ENCODE results near the gene ATP2A2.

Gene ATP2A2

GRCh38 chr12:110262442-110263388, 18.3 kb upstream of the ATP2A2 start:
- DNase-seq, result no peak

GRCh38 chr12:110266381-110266960, 14.6 kb upstream of the ATP2A2 start:
- DNase-seq, result no peak

- DNase-seq, result no peak
These were observed 13.9 kb upstream of the ATP2A2 start for GRCh38 chr12:110266980-110267620.

- DNase-seq, result no peak
These were observed 11.4 kb upstream of the ATP2A2 start for GRCh38 chr12:110269622-110270124.

- no peak for DNase-seq
These were observed 10.7 kb upstream of the ATP2A2 start for GRCh38 chr12:110270125-110270962.

- DNase-seq, result no peak
These were observed 10.0 kb upstream of the ATP2A2 start for GRCh38 chr12:110271015-110271414.

- DNase-seq, result no peak
These were observed 3.4 kb upstream of the ATP2A2 start for GRCh38 chr12:110277530-110278254.

- DNase-seq, result no peak
These were observed 2.9 kb upstream of the ATP2A2 start for GRCh38 chr12:110278255-110278536.

GRCh38 chr12:110279566-110280375, 1.3 kb upstream of the ATP2A2 start:
- no peak for DNase-seq

GRCh38 chr12:110280392-110280778, 662 bp upstream of the ATP2A2 start:
- DNase-seq, result peak; percentile 39

GRCh38 chr12:110281549-110282299, 677 bp downstream of the ATP2A2 start:
- DNase-seq, result peak; percentile 36

GRCh38 chr12:110282300-110282860, 1.3 kb downstream of the ATP2A2 start:
- DNase-seq, result no peak

- DNase-seq, result no peak
These were observed 2.1 kb downstream of the ATP2A2 start for GRCh38 chr12:110282956-110283817.

- DNase-seq, result no peak
These were observed 3.5 kb downstream of the ATP2A2 start for GRCh38 chr12:110284597-110284996.

GRCh38 chr12:110286623-110287022, 5.6 kb downstream of the ATP2A2 start:
- no peak for DNase-seq

GRCh38 chr12:110287986-110288385, 6.9 kb downstream of the ATP2A2 start:
- DNase-seq, result no peak

- DNase-seq, result no peak
These were observed 8.1 kb downstream of the ATP2A2 start for GRCh38 chr12:110289044-110289710.

GRCh38 chr12:110289711-110290078, 8.6 kb downstream of the ATP2A2 start:
- no peak for DNase-seq

Measured in NCI-H526 treated with DMSO at 0.1 percent for 48 hours (cell line).